ENCODE results near the gene CORIN.

- TF ChIP-seq, protein P1, sequence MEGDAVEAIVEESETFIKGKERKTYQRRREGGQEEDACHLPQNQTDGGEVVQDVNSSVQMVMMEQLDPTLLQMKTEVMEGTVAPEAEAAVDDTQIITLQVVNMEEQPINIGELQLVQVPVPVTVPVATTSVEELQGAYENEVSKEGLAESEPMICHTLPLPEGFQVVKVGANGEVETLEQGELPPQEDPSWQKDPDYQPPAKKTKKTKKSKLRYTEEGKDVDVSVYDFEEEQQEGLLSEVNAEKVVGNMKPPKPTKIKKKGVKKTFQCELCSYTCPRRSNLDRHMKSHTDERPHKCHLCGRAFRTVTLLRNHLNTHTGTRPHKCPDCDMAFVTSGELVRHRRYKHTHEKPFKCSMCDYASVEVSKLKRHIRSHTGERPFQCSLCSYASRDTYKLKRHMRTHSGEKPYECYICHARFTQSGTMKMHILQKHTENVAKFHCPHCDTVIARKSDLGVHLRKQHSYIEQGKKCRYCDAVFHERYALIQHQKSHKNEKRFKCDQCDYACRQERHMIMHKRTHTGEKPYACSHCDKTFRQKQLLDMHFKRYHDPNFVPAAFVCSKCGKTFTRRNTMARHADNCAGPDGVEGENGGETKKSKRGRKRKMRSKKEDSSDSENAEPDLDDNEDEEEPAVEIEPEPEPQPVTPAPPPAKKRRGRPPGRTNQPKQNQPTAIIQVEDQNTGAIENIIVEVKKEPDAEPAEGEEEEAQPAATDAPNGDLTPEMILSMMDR (IDR thresholded peaks at IDR 0.05), result no peak
- no peak for TF ChIP-seq POLR2A (IDR thresholded peaks at IDR 0.05)
These were observed 578 bp upstream of the CORIN start for GRCh38 chr4:47838445-47838844.
